Memory B cell (primary cell): Measurements from ENCODE around the gene PPARG.
"Not testable (repeated sequence)": the region's sequence is repeated elsewhere in the genome, so short reads cannot be mapped to it uniquely, and the experiment has no call there.

Experiments used
- ATAC-seq: fragments of 150-1000 bp; cut with Tn5 transposase; 2 replicates; pipeline ENCODE4 v1.10.0; 2021; ENCODE audit warnings: low read depth, mild to moderate bottlenecking, moderate library complexity
- DNase-seq, 2 donors: peaks; one replicate each; pipeline ENCODE4 v3.0.0; 2022; ENCODE audit warnings: low spot score in 2 of 2
- H3K27ac Mint-ChIP-seq: one replicate; pipeline ENCODE4 v1.8.0; 2022; ENCODE audit warnings: mild to moderate bottlenecking, moderate library complexity, mixed read lengths
- H3K27me3 Mint-ChIP-seq: one replicate; pipeline ENCODE4 v1.8.0; 2022; ENCODE audit warnings: mixed read lengths
- H3K36me3 Mint-ChIP-seq: one replicate; pipeline ENCODE4 v1.8.0; 2022; ENCODE audit warnings: mild to moderate bottlenecking, mixed read lengths
- H3K4me1 Mint-ChIP-seq: one replicate; pipeline ENCODE4 v1.8.0; 2022; ENCODE audit warnings: mixed read lengths
- H3K4me3 Mint-ChIP-seq: one replicate; pipeline ENCODE4 v1.8.0; 2022; ENCODE audit warnings: mild to moderate bottlenecking, moderate library complexity, mixed read lengths
- H3K9me3 Mint-ChIP-seq: one replicate; pipeline ENCODE4 v1.8.0; 2022; ENCODE audit warnings: mixed read lengths

PPARG gene

GRCh38 chr3:12371525-12372140, 82.8 kb downstream of the PPARG start:
- Mint-ChIP-seq H3K36me3 (no peaks in the 10 kb centered on the region), H3K9me3 (no peaks in the 10 kb centered on the region), H3K4me3 (no peak overlapping the region), H3K27me3 (peaks cover 17% of the 10 kb centered on the region), H3K27ac (no peak overlapping the region), H3K4me1 (no peaks in the 10 kb centered on the region)
- DNase-seq, result no peak
- no peak for ATAC-seq

- no peaks in the 10 kb centered on the region for H3K4me1 Mint-ChIP-seq
- H3K27ac Mint-ChIP-seq, result no peak overlapping the region
- ATAC-seq, result no peak
- H3K36me3 Mint-ChIP-seq, result no peaks in the 10 kb centered on the region
- no peaks in the 10 kb centered on the region for H3K9me3 Mint-ChIP-seq
- H3K4me3 Mint-ChIP-seq, result no peak overlapping the region
- DNase-seq, result no peak
- peaks cover 17% of the 10 kb centered on the region for H3K27me3 Mint-ChIP-seq
Observed at GRCh38 chr3:12372741-12373280, 83.9 kb downstream of the PPARG start.

- Mint-ChIP-seq H3K27me3 (peaks cover 12% of the 10 kb centered on the region), H3K27ac (no peak overlapping the region), H3K36me3 (no peaks in the 10 kb centered on the region), H3K4me3 (no peak overlapping the region), H3K9me3 (no peaks in the 10 kb centered on the region), H3K4me1 (peaks cover 6% of the 10 kb centered on the region)
- ATAC-seq (no peak), DNase-seq (no peak)
Observed at GRCh38 chr3:12375572-12375971, 86.7 kb downstream of the PPARG start.

DNA sequence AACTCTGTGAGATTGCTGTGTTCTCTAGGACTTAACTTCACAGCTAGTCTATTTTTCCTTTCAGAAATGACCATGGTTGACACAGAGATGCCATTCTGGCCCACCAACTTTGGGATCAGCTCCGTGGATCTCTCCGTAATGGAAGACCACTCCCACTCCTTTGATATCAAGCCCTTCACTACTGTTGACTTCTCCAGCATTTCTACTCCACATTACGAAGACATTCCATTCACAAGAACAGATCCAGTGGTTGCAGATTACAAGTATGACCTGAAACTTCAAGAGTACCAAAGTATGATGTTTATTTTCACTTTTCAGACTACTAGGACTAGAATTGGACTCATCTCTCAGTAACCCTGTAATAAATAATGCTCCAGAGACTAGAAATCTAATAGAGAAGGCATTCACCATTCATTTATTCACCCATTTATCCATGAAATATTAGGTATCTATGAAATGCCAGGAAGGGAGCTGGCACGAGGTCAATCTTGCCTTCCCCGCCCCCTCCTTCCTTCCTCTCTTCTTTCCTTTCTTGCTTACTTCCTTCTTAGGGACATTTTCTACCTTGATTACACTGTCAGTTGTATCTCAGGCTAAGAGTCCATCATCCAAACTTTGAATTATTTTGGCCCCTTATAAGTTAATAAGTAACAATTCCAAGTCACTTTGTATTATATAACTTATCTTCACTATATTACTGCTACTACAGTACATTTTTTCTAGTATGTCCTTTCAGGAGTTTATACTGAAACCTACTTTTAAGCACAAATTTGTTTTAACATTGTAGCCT, 91.0 kb downstream of the PPARG start:
- peaks cover 2% of the 10 kb centered on the region for H3K27me3 Mint-ChIP-seq
- no peak for ATAC-seq

DNA sequence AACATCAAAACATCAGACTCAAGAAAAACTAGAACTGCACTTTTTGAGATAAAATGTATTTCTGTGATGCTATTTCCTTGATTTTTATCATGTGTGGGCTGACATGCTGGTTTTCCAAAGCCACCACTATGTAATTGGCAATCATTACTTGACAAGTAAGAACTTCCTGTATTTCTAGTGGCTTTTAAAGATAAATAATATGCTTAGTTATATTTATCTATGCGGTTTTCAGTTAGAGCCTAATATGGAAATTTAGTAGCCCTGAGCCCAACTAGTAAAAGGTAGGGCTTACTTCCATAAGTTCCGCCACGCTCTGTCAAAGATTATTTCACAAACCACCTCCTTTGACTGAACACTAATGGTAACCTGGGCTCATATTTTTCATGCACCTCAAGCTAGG, 91.6 kb downstream of the PPARG start:
- Mint-ChIP-seq H3K4me1 (peaks cover 6% of the 10 kb centered on the region), H3K27me3 (no peaks in the 10 kb centered on the region), H3K36me3 (no peaks in the 10 kb centered on the region)

More for the DNA sequence above, 91.0 kb downstream of the PPARG start:
- peaks cover 6% of the 10 kb centered on the region for H3K4me1 Mint-ChIP-seq
- DNase-seq, result no peak
- H3K27ac Mint-ChIP-seq, result no peak overlapping the region
- no peaks in the 10 kb centered on the region for H3K9me3 Mint-ChIP-seq
- no peak overlapping the region for H3K4me3 Mint-ChIP-seq
- no peaks in the 10 kb centered on the region for H3K36me3 Mint-ChIP-seq

DNA sequence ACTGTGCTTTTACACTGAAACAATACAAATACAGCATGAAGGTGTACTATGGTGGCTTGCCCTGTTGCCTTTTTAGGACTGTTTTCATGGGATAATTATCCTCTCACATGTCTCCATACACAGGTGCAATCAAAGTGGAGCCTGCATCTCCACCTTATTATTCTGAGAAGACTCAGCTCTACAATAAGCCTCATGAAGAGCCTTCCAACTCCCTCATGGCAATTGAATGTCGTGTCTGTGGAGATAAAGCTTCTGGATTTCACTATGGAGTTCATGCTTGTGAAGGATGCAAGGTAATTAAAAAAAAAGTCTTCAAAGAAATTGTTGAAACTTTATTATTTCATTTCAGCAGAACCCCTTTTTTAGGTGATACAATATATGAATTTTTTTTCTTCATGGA, 92.3 kb downstream of the PPARG start:
- no peaks in the 10 kb centered on the region for H3K9me3 Mint-ChIP-seq
- no peaks in the 10 kb centered on the region for H3K36me3 Mint-ChIP-seq
- no peak for ATAC-seq
- no peak for DNase-seq
- no peak overlapping the region for H3K4me3 Mint-ChIP-seq
- H3K27ac Mint-ChIP-seq, result no peak overlapping the region
- peaks cover 6% of the 10 kb centered on the region for H3K4me1 Mint-ChIP-seq
- no peaks in the 10 kb centered on the region for H3K27me3 Mint-ChIP-seq

More for the DNA sequence above, 91.6 kb downstream of the PPARG start:
- DNase-seq (no peak), ATAC-seq (no peak)
- no peaks in the 10 kb centered on the region for H3K9me3 Mint-ChIP-seq
- no peak overlapping the region for H3K4me3 Mint-ChIP-seq
- H3K27ac Mint-ChIP-seq, result no peak overlapping the region

GRCh38 chr3:12383218-12383617, 94.3 kb downstream of the PPARG start:
- no peaks in the 10 kb centered on the region for H3K36me3 Mint-ChIP-seq
- peaks cover 6% of the 10 kb centered on the region for H3K4me1 Mint-ChIP-seq
- H3K27me3 Mint-ChIP-seq, result peaks cover 4% of the 10 kb centered on the region
- DNase-seq, result no peak
- no peak for ATAC-seq
- H3K9me3 Mint-ChIP-seq, result no peaks in the 10 kb centered on the region
- H3K4me3 Mint-ChIP-seq, result no peak overlapping the region
- H3K27ac Mint-ChIP-seq, result no peak overlapping the region

GRCh38 chr3:12384451-12385233, 95.8 kb downstream of the PPARG start:
- H3K9me3 Mint-ChIP-seq, result no peaks in the 10 kb centered on the region
- ATAC-seq, result no peak
- peaks cover 4% of the 10 kb centered on the region for H3K27me3 Mint-ChIP-seq
- H3K27ac Mint-ChIP-seq, result no peak overlapping the region
- H3K4me1 Mint-ChIP-seq, result peaks cover 5% of the 10 kb centered on the region
- no peak for DNase-seq
- no peak overlapping the region for H3K4me3 Mint-ChIP-seq
- no peaks in the 10 kb centered on the region for H3K36me3 Mint-ChIP-seq

DNA sequence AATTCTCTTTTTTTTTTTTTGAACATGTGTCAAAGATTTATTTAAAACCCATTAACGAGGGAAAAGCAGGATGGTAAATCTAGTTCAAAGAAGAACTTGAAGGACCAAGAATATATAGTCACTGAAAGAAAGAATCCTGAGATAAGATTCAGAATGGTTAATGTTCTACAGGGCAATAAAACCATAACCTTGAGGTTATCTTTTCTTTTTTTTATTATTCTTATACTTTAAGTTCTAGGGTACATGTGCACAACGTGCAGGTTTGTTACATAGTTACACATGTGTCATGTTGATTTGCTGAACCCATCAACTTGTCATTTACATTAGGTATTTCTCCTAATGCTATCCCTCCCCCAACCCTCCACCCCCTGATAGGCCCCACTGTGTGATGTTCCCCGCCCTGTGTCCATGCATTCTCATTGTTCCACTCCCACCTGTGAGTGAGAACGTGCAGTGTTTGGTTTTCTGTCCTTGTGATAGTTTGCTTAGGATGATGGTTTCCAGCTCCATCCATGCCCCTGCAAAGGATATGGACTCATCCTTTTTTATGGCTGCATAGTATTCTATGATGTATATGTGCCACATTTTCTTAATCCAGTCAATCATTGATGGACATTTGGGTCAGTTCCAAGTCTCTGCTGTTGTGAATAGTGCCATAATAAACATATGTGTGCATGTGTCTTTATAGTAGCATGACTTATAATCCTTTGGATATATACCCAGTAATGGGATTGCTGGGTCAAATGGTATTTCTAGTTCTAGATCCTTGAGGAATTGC, 97.8 kb downstream of the PPARG start:
- H3K4me1 Mint-ChIP-seq, DNase-seq, H3K4me3 Mint-ChIP-seq, ATAC-seq, H3K27me3 Mint-ChIP-seq, H3K9me3 Mint-ChIP-seq, H3K27ac Mint-ChIP-seq, H3K36me3 Mint-ChIP-seq: not testable (repeated sequence)

- H3K27ac Mint-ChIP-seq, result no peak overlapping the region
- H3K4me1 Mint-ChIP-seq, result no peaks in the 10 kb centered on the region
- ATAC-seq (no peak), DNase-seq (no peak)
- H3K4me3 Mint-ChIP-seq, result no peak overlapping the region
- no peaks in the 10 kb centered on the region for H3K9me3 Mint-ChIP-seq
- no peaks in the 10 kb centered on the region for H3K36me3 Mint-ChIP-seq
- peaks cover 7% of the 10 kb centered on the region for H3K27me3 Mint-ChIP-seq
Observed at GRCh38 chr3:12388185-12388584, 99.3 kb downstream of the PPARG start.

DNA sequence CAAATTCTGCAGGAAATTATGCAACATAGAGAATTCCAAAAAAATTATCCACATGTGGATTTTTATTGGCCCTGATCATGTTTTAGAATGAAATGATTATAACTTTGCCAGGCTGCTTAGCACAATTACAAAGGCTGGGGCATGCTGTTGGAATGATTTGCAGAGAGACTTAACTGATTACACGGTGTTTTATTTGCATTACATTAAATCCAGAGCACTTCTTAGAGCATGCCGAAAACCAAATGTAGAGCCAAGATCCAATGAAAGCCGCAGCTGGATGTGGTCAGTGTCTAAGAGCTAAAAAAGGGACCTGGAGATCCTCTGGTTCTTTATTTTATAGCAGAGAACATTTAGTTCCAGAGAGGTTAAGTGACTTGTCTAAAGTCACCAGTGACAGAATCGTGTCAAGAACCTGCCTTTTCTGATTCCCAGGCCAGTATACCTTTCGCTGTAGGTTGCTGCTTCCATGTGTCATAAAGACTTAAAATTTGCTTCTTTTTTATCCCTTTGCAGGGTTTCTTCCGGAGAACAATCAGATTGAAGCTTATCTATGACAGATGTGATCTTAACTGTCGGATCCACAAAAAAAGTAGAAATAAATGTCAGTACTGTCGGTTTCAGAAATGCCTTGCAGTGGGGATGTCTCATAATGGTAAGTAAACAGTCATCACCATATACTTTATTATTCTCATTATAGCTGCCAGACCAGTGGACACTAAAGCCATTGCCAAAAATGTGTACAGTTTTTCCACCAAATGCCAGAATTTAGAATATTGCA, 103.4 kb downstream of the PPARG start:
- Mint-ChIP-seq H3K4me3 (no peak overlapping the region), H3K36me3 (no peaks in the 10 kb centered on the region), H3K9me3 (no peaks in the 10 kb centered on the region), H3K4me1 (peaks cover 6% of the 10 kb centered on the region), H3K27me3 (peaks cover 3% of the 10 kb centered on the region), H3K27ac (no peak overlapping the region)
- no peak for DNase-seq
- no peak for ATAC-seq

GRCh38 chr3:12393894-12394293, 105.0 kb downstream of the PPARG start:
- no peaks in the 10 kb centered on the region for H3K36me3 Mint-ChIP-seq
- H3K4me3 Mint-ChIP-seq, result no peak overlapping the region
- H3K27me3 Mint-ChIP-seq, result peaks cover 3% of the 10 kb centered on the region
- peaks cover 6% of the 10 kb centered on the region for H3K4me1 Mint-ChIP-seq
- H3K27ac Mint-ChIP-seq, result no peak overlapping the region
- ATAC-seq (no peak), DNase-seq (no peak)
- no peaks in the 10 kb centered on the region for H3K9me3 Mint-ChIP-seq
